NB4 (cell line): ENCODE measurements around the gene SH3BP4.

Experiments
- MYC ChIP-seq: IDR thresholded peaks from 2 replicates; pipeline ENCODE4 v1.6.1; 2011; ENCODE audit warnings: low read depth, low read length
- POLR2A ChIP-seq: IDR thresholded peaks from 2 replicates; pipeline ENCODE4 v1.6.1; 2011; ENCODE audit warnings: mild to moderate bottlenecking; ENCODE audit not compliant: insufficient read length; ENCODE audit errors: extremely low read depth
- TF ChIP-seq, protein P1 (sequence below): IDR thresholded peaks from one replicate; pipeline ENCODE4 v1.5.1; 2012; ENCODE audit warnings: low read depth, low read length

DNA sequence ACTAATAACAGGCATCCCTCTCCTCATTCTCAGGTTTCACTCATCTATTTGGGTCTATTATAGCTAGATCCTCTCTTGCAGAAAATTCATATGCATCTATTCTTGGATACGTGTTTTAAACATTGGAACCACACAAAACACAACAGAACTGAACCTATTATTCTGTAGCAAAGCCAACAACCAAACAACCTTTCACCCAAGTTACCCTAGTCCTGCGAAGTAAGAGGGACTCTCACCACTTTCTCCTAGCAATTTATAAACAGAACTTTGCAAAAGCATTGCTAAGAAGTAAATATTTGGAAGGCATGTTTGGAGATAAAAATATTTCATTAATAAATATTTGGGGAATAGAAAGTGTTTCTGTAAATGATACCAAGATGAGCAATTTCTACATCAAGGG lies 20.4 kb upstream of the SH3BP4 start:
- TF ChIP-seq, protein P1, sequence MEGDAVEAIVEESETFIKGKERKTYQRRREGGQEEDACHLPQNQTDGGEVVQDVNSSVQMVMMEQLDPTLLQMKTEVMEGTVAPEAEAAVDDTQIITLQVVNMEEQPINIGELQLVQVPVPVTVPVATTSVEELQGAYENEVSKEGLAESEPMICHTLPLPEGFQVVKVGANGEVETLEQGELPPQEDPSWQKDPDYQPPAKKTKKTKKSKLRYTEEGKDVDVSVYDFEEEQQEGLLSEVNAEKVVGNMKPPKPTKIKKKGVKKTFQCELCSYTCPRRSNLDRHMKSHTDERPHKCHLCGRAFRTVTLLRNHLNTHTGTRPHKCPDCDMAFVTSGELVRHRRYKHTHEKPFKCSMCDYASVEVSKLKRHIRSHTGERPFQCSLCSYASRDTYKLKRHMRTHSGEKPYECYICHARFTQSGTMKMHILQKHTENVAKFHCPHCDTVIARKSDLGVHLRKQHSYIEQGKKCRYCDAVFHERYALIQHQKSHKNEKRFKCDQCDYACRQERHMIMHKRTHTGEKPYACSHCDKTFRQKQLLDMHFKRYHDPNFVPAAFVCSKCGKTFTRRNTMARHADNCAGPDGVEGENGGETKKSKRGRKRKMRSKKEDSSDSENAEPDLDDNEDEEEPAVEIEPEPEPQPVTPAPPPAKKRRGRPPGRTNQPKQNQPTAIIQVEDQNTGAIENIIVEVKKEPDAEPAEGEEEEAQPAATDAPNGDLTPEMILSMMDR: no peak
- TF ChIP-seq POLR2A: no peak
- no peak for TF ChIP-seq MYC
